Retinal pigment epithelial cell (primary cell): ENCODE measurements around the gene RAB26.

Source experiments
- DNase-seq: peaks from one replicate; pipeline ENCODE4 v3.0.0-alpha.2; 2010; ENCODE audit warnings: low read depth
- H3K4me3 ChIP-seq: 2 replicates; pipeline ENCODE4 v1.5.1; 2011; ENCODE audit warnings: mild to moderate bottlenecking, low read length, control low read depth, moderate library complexity
- TF ChIP-seq, protein P1 (sequence below): conservative IDR thresholded peaks from 2 replicates; pipeline ENCODE4 v1.5.1; 2011; ENCODE audit warnings: low read depth, low read length, control low read depth, inconsistent platforms

RAB26 gene

DNA sequence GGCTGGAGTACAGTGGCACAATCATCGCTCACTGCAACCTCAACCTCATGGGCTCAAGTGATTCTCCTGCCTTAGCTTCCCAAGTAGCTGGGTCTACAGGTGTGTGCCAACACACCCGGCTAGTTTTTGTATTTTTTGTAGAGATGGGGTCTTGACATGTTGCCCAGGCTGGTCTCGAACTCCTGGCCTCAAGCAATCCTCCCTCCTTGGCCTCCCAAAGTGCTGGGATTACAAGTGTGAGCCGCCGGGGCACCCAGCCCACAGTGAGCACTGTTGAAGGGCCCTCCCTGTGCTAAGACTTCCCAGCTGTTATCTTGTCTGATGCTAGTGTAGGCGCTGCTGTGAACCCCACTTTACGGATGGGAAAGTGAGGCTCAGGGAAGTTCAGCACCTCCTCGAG is 40.0 kb downstream of the RAB26 start:
- H3K4me3 ChIP-seq, result no peak overlapping the region
- TF ChIP-seq, protein P1, sequence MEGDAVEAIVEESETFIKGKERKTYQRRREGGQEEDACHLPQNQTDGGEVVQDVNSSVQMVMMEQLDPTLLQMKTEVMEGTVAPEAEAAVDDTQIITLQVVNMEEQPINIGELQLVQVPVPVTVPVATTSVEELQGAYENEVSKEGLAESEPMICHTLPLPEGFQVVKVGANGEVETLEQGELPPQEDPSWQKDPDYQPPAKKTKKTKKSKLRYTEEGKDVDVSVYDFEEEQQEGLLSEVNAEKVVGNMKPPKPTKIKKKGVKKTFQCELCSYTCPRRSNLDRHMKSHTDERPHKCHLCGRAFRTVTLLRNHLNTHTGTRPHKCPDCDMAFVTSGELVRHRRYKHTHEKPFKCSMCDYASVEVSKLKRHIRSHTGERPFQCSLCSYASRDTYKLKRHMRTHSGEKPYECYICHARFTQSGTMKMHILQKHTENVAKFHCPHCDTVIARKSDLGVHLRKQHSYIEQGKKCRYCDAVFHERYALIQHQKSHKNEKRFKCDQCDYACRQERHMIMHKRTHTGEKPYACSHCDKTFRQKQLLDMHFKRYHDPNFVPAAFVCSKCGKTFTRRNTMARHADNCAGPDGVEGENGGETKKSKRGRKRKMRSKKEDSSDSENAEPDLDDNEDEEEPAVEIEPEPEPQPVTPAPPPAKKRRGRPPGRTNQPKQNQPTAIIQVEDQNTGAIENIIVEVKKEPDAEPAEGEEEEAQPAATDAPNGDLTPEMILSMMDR, result no peak
- no peak for DNase-seq

DNA sequence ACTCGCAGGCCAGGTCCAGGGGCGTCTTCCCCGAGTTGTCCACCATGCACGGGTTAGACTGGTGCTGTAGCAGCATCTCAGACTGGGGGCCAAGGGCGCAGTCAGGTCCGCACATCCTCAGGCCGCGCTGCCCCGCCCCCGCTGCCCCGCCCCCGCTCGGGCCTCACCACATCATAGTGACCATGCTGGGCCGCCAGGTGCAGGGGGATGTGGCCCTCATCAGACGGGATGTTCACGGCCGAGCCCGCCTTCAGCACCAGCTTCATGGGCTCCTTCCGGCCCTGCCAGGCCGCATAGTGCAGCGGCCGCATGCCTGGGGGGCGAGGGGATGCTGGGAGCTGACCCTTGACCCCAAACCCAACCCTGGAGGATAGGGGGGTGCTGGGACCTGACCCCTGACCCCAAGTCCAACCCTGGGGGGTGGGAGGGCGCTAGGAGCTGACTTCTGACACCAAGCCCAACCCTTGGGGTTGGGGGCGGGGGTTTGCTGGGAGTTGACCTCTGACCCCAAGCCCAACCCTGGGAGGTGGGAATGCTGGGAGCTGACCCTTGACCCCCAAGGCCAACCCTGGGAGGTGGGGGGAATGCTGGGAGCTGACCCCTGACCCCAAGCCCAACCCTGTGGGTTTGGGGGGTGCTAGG is 40.9 kb downstream of the RAB26 start:
- no peak overlapping the region for H3K4me3 ChIP-seq
- DNase-seq, result no peak
- TF ChIP-seq, protein P1, result no peak

DNA sequence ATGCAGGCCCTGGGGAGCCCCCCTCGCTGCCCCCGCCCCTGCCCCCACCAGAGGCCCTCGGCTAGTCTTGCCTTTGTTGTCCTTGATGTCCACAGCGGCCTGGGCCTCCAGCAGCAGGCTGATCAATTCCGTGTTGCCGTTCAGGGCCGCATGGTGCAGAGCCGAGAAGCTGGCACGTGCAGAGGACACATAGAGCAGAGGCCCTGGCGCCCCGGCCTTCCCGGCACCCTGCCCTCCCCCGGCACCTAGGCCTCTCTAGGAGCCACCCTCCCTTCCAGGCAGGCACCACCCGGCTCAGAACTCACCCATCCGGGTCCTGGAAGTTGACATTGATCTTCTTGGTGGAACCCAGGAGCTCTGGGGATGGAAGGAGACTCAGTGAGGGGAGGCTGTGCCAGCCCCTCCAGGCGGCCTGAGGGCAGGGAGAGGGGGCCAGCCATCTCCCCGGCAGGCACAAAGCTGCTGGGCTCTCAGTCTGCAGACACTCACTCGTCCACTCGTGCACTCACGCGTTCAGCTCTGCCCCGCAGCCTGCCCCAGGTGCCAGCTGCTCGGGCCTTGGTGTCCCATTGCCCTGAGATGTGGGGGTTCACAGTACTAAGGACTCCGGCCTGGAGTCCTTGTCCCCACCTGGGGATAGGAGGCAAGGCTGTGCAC is 41.7 kb downstream of the RAB26 start:
- no peak overlapping the region for H3K4me3 ChIP-seq
- TF ChIP-seq, protein P1, result no peak
- DNase-seq, result no peak

DNA sequence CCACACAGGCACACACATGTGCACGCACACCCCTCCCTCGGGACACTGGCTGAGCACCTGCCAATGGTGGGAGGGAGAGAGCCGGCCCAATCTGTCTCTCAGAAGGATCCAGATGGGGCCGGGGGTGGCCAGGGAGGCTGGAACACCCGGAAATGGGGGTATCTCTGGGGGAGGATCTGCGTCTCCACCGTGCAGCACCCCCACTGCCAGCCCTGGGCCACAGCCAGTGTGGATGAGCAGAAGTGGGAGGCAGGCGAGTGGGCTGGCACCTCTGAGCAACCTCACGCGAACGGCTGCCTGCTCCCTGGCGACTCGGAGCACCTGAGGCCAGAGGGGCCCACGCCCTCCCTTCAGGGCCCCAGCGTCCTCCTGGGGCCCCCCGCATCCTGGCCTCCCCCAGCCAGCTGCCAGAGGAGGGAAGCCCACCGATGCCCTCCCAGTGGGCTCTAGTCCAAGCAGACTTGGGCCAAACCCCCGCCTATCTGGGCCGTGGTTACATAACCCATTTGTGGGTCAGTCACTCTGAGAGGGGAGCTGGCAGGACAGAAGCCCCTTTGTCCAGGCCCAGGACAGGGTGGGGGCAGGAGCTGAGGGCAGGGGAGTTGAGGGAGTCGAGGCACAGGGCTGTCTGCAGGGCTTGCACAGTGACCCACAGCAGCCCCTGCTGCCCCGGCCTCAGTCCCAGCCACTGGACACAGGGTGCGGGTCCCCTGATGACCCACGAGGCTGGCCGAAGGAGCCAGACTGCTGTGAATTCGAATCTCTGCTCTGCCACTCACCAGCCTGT is 42.4 kb downstream of the RAB26 start:
- H3K4me3 ChIP-seq, result no peak overlapping the region
- DNase-seq, result no peak
- TF ChIP-seq, protein P1, result no peak

DNA sequence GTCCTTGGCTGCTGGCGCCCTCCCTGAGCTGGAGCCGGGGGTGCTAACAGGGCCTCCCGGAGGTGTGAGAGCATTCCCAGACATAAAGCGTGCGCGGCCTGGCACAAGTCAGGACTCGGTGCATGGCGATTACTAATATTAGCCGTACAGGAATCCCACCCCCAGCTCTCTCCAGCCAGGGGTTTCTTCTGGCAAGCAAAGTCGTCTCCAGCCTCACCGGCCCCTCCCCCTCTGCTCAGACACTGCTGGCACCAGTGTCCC is 43.0 kb downstream of the RAB26 start:
- H3K4me3 ChIP-seq, result no peak overlapping the region
- no peak for DNase-seq
- TF ChIP-seq, protein P1, result no peak

DNA sequence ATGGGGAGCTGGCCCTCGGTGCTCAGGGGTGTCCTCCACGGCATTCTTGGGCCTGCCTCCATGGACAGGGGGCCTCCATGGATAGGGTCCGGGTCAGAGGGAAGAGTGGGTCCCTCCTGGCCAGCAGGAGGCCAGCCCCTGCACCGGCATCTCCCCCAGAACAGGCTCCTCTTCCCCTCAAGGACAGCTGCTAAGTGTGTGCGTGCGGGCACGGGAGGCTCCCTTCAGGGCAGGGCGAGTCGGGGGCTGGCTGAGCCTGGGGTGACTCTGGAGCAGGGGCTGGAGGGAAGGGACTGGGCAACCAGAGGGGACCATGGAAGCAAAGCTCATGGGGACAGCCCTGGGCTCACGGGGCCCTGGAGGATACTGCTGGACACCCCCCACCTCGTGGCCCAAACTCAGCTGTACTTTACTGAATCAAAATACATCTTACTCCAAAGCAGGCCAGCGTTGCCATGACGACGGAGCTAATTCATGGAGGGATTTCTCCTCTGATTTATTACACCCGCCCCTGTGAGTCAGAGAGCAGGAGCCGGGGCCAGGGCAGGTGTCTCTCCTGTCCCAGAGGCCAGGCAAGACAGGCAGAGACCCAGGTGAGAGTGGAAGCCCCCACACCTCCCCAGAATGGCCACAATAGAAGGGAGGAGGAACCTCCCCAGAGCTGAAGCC is 45.9 kb downstream of the RAB26 start:
- H3K4me3 ChIP-seq, result no peak overlapping the region
- DNase-seq, result peak; percentile 28
- TF ChIP-seq, protein P1, result no peak
